HFFc6 (cell line): ENCODE results near the gene LECT2. TPM values are rescaled to one million over a fixed set of nuclear protein-coding genes. Genes with fewer than 3 reads are reported as not detected.

ENCODE experiments used
- DNase-seq: peaks from one replicate; pipeline ENCODE4 v3.0.0-alpha.2; 2018
- H3K27ac Mint-ChIP-seq: 2 replicates; pipeline ENCODE4 v1.8.0; 2020; ENCODE audit warnings: mild to moderate bottlenecking, mixed read lengths
- H3K27me3 Mint-ChIP-seq: 2 replicates; pipeline ENCODE4 v1.8.0; 2021; ENCODE audit warnings: mild to moderate bottlenecking, moderate library complexity, mixed read lengths; ENCODE audit not compliant: insufficient read depth
- H3K36me3 Mint-ChIP-seq: 2 replicates; pipeline ENCODE4 v1.8.0; 2021; ENCODE audit warnings: low read depth, mixed read lengths
- H3K4me1 Mint-ChIP-seq: 2 replicates; pipeline ENCODE4 v1.8.0; 2020; ENCODE audit warnings: low read depth, mixed read lengths
- H3K4me3 Mint-ChIP-seq: 2 replicates; pipeline ENCODE4 v1.8.0; 2020; ENCODE audit warnings: mild to moderate bottlenecking, moderate library complexity, mixed read lengths
- H3K9me3 Mint-ChIP-seq: 2 replicates; pipeline ENCODE4 v1.8.0; 2020; ENCODE audit warnings: mild to moderate bottlenecking, mixed read lengths
- total RNA-seq, 6 experiments: library from RNA; stranded (reverse); fragmentation: NEBNext Ultra II Directional; extraction: Animal tissue kit (Norgen Biotek cat#: 25700); gene quantifications; 2 replicates in 1 of 6; 3 replicates in 5 of 6; pipeline ENCODE4 v1.2.3, GENCODE V29; 2021
- TF ChIP-seq, protein P1 (sequence below): fragments of 200-600 bp; sonication (generic); IDR thresholded peaks from 2 replicates; pipeline ENCODE4 v1.5.0; 2021; ENCODE audit warnings: antibody characterized with exemption, mild to moderate bottlenecking

The LECT2 gene
- total RNA-seq, 6 experiments from 2014 or later = not detected

DNA sequence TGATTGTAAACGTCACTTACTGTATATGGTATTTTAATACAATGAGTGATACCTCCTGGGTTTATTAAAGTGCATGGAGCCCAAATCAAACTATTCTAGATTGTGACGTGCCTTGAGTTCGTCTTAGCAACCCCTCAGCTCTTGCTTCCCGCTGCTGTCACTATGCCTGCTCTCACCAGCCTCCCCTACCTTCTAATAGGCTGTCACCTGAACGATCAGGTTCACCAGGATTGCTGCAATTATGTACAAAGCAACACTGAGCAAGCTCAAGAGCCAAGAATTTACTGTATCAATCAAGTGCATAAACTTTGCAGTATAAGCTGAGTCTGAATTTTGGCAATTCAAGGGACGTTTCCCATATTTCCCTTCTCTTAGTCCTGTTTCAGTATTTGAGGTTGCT, 3.0 kb downstream of the LECT2 start:
- H3K4me3 Mint-ChIP-seq = no peak overlapping the region
- no peaks in the 10 kb centered on the region for H3K9me3 Mint-ChIP-seq
- H3K27ac Mint-ChIP-seq = no peak overlapping the region
- TF ChIP-seq, protein P1, sequence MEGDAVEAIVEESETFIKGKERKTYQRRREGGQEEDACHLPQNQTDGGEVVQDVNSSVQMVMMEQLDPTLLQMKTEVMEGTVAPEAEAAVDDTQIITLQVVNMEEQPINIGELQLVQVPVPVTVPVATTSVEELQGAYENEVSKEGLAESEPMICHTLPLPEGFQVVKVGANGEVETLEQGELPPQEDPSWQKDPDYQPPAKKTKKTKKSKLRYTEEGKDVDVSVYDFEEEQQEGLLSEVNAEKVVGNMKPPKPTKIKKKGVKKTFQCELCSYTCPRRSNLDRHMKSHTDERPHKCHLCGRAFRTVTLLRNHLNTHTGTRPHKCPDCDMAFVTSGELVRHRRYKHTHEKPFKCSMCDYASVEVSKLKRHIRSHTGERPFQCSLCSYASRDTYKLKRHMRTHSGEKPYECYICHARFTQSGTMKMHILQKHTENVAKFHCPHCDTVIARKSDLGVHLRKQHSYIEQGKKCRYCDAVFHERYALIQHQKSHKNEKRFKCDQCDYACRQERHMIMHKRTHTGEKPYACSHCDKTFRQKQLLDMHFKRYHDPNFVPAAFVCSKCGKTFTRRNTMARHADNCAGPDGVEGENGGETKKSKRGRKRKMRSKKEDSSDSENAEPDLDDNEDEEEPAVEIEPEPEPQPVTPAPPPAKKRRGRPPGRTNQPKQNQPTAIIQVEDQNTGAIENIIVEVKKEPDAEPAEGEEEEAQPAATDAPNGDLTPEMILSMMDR = no peak
- DNase-seq = no peak
- H3K36me3 Mint-ChIP-seq = no peaks in the 10 kb centered on the region
- peaks cover 22% of the 10 kb centered on the region for H3K4me1 Mint-ChIP-seq
- H3K27me3 Mint-ChIP-seq = no peaks in the 10 kb centered on the region; the same call in 1 of the 2 replicates

DNA sequence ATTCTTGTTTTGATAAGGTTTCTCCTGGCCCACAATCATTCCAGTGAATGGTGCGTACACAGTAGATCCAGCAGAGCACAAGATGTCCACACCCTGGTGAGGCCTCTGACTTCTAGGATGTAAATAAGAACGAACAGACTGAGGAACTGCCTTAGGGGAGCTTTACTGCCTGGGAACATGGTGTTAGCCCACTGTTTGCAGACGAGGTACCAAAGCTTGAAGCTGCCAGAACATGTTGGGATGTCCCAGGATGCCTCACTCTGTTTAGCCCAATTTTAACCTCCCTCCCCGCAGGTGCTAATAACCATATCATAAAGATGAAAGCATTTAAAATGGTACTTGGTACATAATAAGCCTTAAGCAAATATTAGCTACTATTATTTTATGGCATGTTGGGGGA, 3.5 kb downstream of the LECT2 start:
- H3K27me3 Mint-ChIP-seq = no peaks in the 10 kb centered on the region; the same call in 1 of the 2 replicates
- TF ChIP-seq, protein P1 = no peak
- no peaks in the 10 kb centered on the region for H3K9me3 Mint-ChIP-seq
- peaks cover 22% of the 10 kb centered on the region for H3K4me1 Mint-ChIP-seq
- no peak for DNase-seq
- no peak overlapping the region for H3K27ac Mint-ChIP-seq
- H3K4me3 Mint-ChIP-seq = no peak overlapping the region
- no peaks in the 10 kb centered on the region for H3K36me3 Mint-ChIP-seq

DNA sequence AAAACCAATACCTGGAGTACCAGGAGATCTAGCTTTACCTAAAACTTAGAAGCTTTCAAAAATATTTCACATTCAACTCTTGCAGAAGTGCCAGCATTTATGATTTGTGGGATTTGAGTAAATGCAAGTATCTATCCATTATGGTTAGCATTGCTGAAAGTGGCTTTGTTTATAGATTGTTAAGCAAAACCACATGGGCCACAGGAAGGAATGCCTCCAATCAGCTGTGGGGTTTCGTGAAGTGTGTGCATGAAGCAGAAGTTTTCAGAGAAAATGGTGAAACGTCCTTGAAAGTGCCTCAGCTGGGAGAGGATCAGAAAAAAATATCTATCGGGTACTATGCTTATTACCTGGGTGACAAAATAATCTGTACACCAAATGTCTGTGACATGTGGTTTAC, 4.2 kb downstream of the LECT2 start:
- H3K9me3 Mint-ChIP-seq = no peaks in the 10 kb centered on the region
- H3K36me3 Mint-ChIP-seq = no peaks in the 10 kb centered on the region
- DNase-seq = peak; percentile 5
- H3K4me3 Mint-ChIP-seq = no peak overlapping the region
- H3K27me3 Mint-ChIP-seq = no peaks in the 10 kb centered on the region; the same call in 1 of the 2 replicates
- peaks cover 22% of the 10 kb centered on the region for H3K4me1 Mint-ChIP-seq
- TF ChIP-seq, protein P1 = no peak
- H3K27ac Mint-ChIP-seq = no peak overlapping the region

DNA sequence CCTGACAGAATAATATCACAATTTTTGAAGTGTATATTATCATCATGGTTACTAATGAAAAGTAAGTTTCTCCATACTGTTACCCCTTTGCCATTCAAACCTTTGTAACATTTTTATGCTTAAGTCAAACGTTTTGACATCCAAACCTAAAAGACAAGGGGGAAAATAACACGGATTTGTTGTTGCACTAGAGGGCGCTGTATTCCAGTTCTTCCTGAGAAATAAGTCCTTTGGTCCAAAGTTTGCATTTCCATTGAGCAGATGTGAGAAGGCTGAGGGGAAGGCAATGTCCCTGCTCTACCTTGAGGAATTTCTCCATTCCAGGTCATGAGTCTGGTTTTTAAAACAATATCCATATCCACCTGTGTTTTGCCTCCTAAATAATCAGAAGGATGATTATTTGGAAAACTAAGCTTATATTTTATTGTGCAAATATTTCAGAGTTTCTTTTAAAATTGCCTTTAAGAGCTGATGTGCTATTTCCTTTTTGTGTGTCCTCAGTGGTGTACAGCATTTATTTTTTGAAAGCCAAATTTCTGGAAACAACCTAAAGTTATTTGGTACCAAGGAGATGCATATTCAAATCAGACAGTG, 9.7 kb downstream of the LECT2 start:
- Mint-ChIP-seq H3K36me3 (no peaks in the 10 kb centered on the region), H3K4me1 (peaks cover 4% of the 10 kb centered on the region), H3K27me3 (peaks cover 2% of the 10 kb centered on the region; the same call in 1 of the 2 replicates), H3K9me3 (no peaks in the 10 kb centered on the region), H3K27ac (no peak overlapping the region), H3K4me3 (no peak overlapping the region)
- TF ChIP-seq, protein P1 = peak; percentile 96
- DNase-seq = peak; percentile 72

DNA sequence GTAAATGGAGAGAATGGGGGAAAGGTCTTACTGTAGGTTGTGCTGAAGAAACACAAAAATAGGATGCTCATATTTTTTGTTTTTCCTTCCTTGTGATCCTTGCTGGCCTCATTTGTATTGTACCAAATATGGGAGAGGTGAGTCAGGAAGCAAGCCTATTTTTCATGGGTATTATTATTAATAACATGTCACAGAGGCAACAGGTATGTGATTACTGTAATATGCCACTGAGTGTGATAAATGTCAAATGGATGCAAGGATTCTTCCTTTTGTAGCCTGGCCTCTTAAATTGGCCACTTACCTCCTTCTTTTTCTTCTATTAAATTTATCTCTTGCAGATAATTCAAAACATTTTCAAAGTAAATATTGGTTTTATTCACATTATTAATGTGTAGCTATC, 10.2 kb downstream of the LECT2 start:
- Mint-ChIP-seq H3K27me3 (peaks cover 2% of the 10 kb centered on the region; the same call in 1 of the 2 replicates), H3K4me1 (no peaks in the 10 kb centered on the region), H3K36me3 (no peaks in the 10 kb centered on the region), H3K4me3 (no peak overlapping the region), H3K27ac (no peak overlapping the region), H3K9me3 (no peaks in the 10 kb centered on the region)
- TF ChIP-seq, protein P1 = no peak
- no peak for DNase-seq
